Measurements from ENCODE around the gene ARHGAP8.

The ARHGAP8 gene

GRCh38 chr22:44906248-44906936, 154.0 kb downstream of the ARHGAP8 start:
- peaks cover 2% of the 10 kb centered on the region for H3K36me3 Mint-ChIP-seq
- no peak overlapping the region for H3K4me3 Mint-ChIP-seq

GRCh38 chr22:44906999-44907644, 154.7 kb downstream of the ARHGAP8 start:
- Mint-ChIP-seq H3K27me3 (peaks cover 14% of the 10 kb centered on the region), H3K4me1 (ENCODE audit: low read depth) (no peaks in the 10 kb centered on the region), H3K9me3 (ENCODE audit: low read depth) (peaks cover 3% of the 10 kb centered on the region), H3K36me3 (peaks cover 2% of the 10 kb centered on the region), H3K27ac (no peak overlapping the region), H3K4me3 (no peak overlapping the region)

More at GRCh38 chr22:44906248-44906936, 154.0 kb downstream of the ARHGAP8 start:
- Mint-ChIP-seq H3K4me1 (ENCODE audit: low read depth) (no peaks in the 10 kb centered on the region), H3K27me3 (peaks cover 14% of the 10 kb centered on the region), H3K27ac (no peak overlapping the region), H3K9me3 (ENCODE audit: low read depth) (no peaks in the 10 kb centered on the region)

GRCh38 chr22:44907765-44908737, 155.7 kb downstream of the ARHGAP8 start:
- Mint-ChIP-seq H3K9me3 (ENCODE audit: low read depth) (peaks cover 8% of the 10 kb centered on the region), H3K27me3 (peaks cover 13% of the 10 kb centered on the region), H3K4me3 (no peak overlapping the region), H3K4me1 (ENCODE audit: low read depth) (no peaks in the 10 kb centered on the region), H3K27ac (no peak overlapping the region), H3K36me3 (peaks cover 2% of the 10 kb centered on the region)

GRCh38 chr22:44909241-44909640, 156.9 kb downstream of the ARHGAP8 start:
- H3K36me3 Mint-ChIP-seq = peaks cover 2% of the 10 kb centered on the region
- H3K4me3 Mint-ChIP-seq = no peak overlapping the region
- H3K4me1 Mint-ChIP-seq (ENCODE audit: low read depth) = no peaks in the 10 kb centered on the region
- H3K27me3 Mint-ChIP-seq = peaks cover 13% of the 10 kb centered on the region
- H3K9me3 Mint-ChIP-seq (ENCODE audit: low read depth) = peaks cover 8% of the 10 kb centered on the region
- no peak overlapping the region for H3K27ac Mint-ChIP-seq

Data from activated naive CD8-positive, alpha-beta T cell (primary cell).